Omental fat pad (tissue), 4 donors: ENCODE measurements around the gene TXNDC8. TPM values are rescaled to one million over a fixed set of nuclear protein-coding genes. Genes with fewer than 3 reads are reported as not detected.
A peak's percentile ranks its signal among the peaks of the same experiment; 100 is the strongest.

Experiments
- ATAC-seq: fragments of 150-250 bp; one replicate; pipeline ENCODE4 v1.9.1; 2016; ENCODE audit warnings: mild to moderate bottlenecking, moderate library complexity; ENCODE audit not compliant: low FRiP score
- DNase-seq: peaks from one replicate; pipeline ENCODE4 v3.0.0-alpha.2; 2019; ENCODE audit warnings: low spot score
- CTCF ChIP-seq, 3 donors: fragments of 450-650 bp; IDR thresholded peaks; one replicate each; pipeline ENCODE4 v1.5.1; 2016 to 2017; ENCODE audit warnings: antibody characterized with exemption in 3 of 3, mild to moderate bottlenecking in 3 of 3, moderate library complexity in 2 of 3
- total RNA-seq, 4 donors: library from RNA; depleted of rRNA; stranded (reverse); fragments of >200 nt; gene quantifications; one replicate each; pipeline ENCODE4 v1.1.0, GENCODE V29; 2016

Gene TXNDC8
- total RNA-seq, 4 donors from 2014 or later, result not detected

- no peak for ATAC-seq
- DNase-seq, result no peak
- TF ChIP-seq CTCF (IDR thresholded peaks at IDR 0.05), result no peak
Measured at GRCh38 chr9:110266795-110267194, 70.9 kb downstream of the TXNDC8 start.

GRCh38 chr9:110261632-110262031, 76.0 kb downstream of the TXNDC8 start:
- ATAC-seq, result no peak
- no peak for DNase-seq
- no peak for TF ChIP-seq CTCF (IDR thresholded peaks at IDR 0.05)

- no peak for ATAC-seq
- DNase-seq, result no peak
Measured at GRCh38 chr9:110260911-110261310, 76.8 kb downstream of the TXNDC8 start.

GRCh38 chr9:110259566-110259965, 78.1 kb downstream of the TXNDC8 start:
- no peak for TF ChIP-seq CTCF (IDR thresholded peaks at IDR 0.05)
- ATAC-seq (no peak), DNase-seq (no peak)

More at GRCh38 chr9:110260911-110261310, 76.8 kb downstream of the TXNDC8 start:
- no peak for TF ChIP-seq CTCF (IDR thresholded peaks at IDR 0.05)

GRCh38 chr9:110258690-110259091, 79.0 kb downstream of the TXNDC8 start:
- ATAC-seq (no peak), DNase-seq (no peak)
- no peak for TF ChIP-seq CTCF (IDR thresholded peaks at IDR 0.05)

- no peak for DNase-seq
- TF ChIP-seq CTCF (IDR thresholded peaks at IDR 0.05), result no peak
- peak; percentile 10 for ATAC-seq
Measured at GRCh38 chr9:110257956-110258355, 79.7 kb downstream of the TXNDC8 start.

- ATAC-seq (no peak), DNase-seq (no peak)
- no peak for TF ChIP-seq CTCF (IDR thresholded peaks at IDR 0.05)
Measured at GRCh38 chr9:110257097-110257841, 80.4 kb downstream of the TXNDC8 start.
